ENCODE results near the gene HSBP1L1. TPM values are rescaled to one million over a fixed set of nuclear protein-coding genes. Genes with fewer than 3 reads are reported as not detected.

HSBP1L1 gene
- polyA plus RNA-seq, 2 of the 4 experiments (the other 2 are of a cell fraction) = 17.7 to 19.1 TPM

DNA sequence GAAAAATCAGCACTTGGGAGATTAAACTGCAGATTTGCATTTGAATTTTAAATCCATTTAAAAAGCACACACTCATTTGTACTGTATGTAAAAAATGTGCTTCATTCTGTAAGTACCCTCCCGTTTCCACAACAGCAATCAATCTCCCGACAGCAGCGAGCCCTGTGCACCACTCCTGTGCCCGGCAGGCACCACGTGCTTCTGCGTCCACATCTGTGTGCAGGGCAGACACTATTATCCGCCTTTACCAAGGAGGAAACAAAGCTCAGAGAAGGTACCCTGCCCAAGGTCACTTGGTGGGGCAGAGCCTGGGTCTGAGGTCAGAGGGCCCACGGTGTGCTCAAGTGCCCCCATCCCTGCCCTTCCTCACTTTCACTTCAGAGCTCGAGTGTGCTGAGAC is 7.5 kb downstream of the HSBP1L1 start (continued):
- TF ChIP-seq, protein P1, sequence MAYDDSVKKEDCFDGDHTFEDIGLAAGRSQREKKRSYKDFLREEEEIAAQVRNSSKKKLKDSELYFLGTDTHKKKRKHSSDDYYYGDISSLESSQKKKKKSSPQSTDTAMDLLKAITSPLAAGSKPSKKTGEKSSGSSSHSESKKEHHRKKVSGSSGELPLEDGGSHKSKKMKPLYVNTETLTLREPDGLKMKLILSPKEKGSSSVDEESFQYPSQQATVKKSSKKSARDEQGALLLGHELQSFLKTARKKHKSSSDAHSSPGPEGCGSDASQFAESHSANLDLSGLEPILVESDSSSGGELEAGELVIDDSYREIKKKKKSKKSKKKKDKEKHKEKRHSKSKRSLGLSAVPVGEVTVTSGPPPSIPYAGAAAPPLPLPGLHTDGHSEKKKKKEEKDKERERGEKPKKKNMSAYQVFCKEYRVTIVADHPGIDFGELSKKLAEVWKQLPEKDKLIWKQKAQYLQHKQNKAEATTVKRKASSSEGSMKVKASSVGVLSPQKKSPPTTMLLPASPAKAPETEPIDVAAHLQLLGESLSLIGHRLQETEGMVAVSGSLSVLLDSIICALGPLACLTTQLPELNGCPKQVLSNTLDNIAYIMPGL (CRISPR knock-in tag; IDR thresholded peaks at IDR 0.05; ENCODE audit: borderline replicate concordance) = no peak
- TF ChIP-seq CEBPB (IDR thresholded peaks at IDR 0.05) (no peak), EP300 (IDR thresholded peaks at IDR 0.05) (no peak), RAD21 (conservative IDR thresholded peaks at IDR 0.05 in 1 of 2, IDR thresholded peaks at IDR 0.05 in 1 of 2) (no peak), RARB (CRISPR knock-in tag; IDR thresholded peaks at IDR 0.05) (no peak), FOXS1 (CRISPR knock-in tag; IDR thresholded peaks at IDR 0.05) (no peak), CHD4 (IDR thresholded peaks at IDR 0.05; ENCODE audit: borderline replicate concordance) (no peak)

GRCh38 chr18:79972720-79973119 is 8.3 kb downstream of the HSBP1L1 start:
- Histone ChIP-seq H3K4me1 (no peaks in the 10 kb centered on the region), H3K27ac (no peak overlapping the region), H3K4me3 (no peak overlapping the region), H3K9me3 (no peaks in the 10 kb centered on the region), H3K4me2 (no peak overlapping the region)
- ATAC-seq (no peak), FAIRE-seq (no peak), DNase-seq (ENCODE audit: low read depth in 1 of 2, low spot score in 1 of 2) (no peak)
- no peak for TF ChIP-seq BCL3 (IDR thresholded peaks at IDR 0.05)
- no peak for TF ChIP-seq CHD2 (IDR thresholded peaks at IDR 0.05; ENCODE audit: low read length, partially characterized antibody)
- no peak for TF ChIP-seq RNF2 (IDR thresholded peaks at IDR 0.05; ENCODE audit: borderline replicate concordance, low read depth)
- TF ChIP-seq RCOR1 (IDR thresholded peaks at IDR 0.05; ENCODE audit: low read depth, low read length) = no peak
- no peak for TF ChIP-seq JUN (IDR thresholded peaks at IDR 0.05)
- TF ChIP-seq ESRRA (IDR thresholded peaks at IDR 0.05; ENCODE audit: borderline replicate concordance, low read length) = no peak
- TF ChIP-seq POLR2AphosphoS2 (conservative IDR thresholded peaks at IDR 0.05; ENCODE audit: low read length) = no peak
- no peak for TF ChIP-seq ZSCAN20 (CRISPR knock-in tag; IDR thresholded peaks at IDR 0.05)
- TF ChIP-seq E2F6 (IDR thresholded peaks at IDR 0.05; ENCODE audit: borderline replicate concordance, low read depth) = no peak
- no peak for TF ChIP-seq JUNB (IDR thresholded peaks at IDR 0.05)
- no peak for TF ChIP-seq ZFP36 (IDR thresholded peaks at IDR 0.05; ENCODE audit: borderline replicate concordance, partially characterized antibody)
- no peak for TF ChIP-seq CBX2 (IDR thresholded peaks at IDR 0.05; ENCODE audit: borderline replicate concordance, low read depth)
- no peak for TF ChIP-seq SREBF2 (IDR thresholded peaks at IDR 0.05)
- no peak for TF ChIP-seq NFE2L2 (conservative IDR thresholded peaks at IDR 0.05; ENCODE audit: low read length)
- no peak for TF ChIP-seq HOXA7 (CRISPR knock-in tag; IDR thresholded peaks at IDR 0.05)
- no peak for TF ChIP-seq TP53 (CRISPR knock-in tag; IDR thresholded peaks at IDR 0.05)
- TF ChIP-seq CBX8 (IDR thresholded peaks at IDR 0.05) = no peak
- no peak for TF ChIP-seq RAD21 (conservative IDR thresholded peaks at IDR 0.05 in 1 of 2, IDR thresholded peaks at IDR 0.05 in 1 of 2)
- no peak for TF ChIP-seq ELK1 (IDR thresholded peaks at IDR 0.05; ENCODE audit: low read depth, low read length)
- TF ChIP-seq RARB (CRISPR knock-in tag; IDR thresholded peaks at IDR 0.05) = no peak
- ChIA-PET CTCF (interaction anchor here (1.7 to 1.9 kb wide), 2 partner anchors 9 to 13 kb away, joined by 5 to 6 read pairs; no protein-coding TSS in a partner anchor), POLR2A (no interaction called here)
- WGBS (ENCODE audit: missing lambda C conversion rate) = 89% methylated on average over 3 of the region's 3 CpGs

Data from A549 (cell line).